Mesothelial cell of epicardium (in vitro differentiated cells): ENCODE results near the gene AGBL1. TPM values are rescaled to one million over a fixed set of nuclear protein-coding genes. Genes with fewer than 3 reads are reported as not detected.

Experiments used
- DNase-seq, 2 experiments: peaks; one replicate each; pipeline ENCODE4 v3.0.0; 2021; ENCODE audit warnings: low spot score in 2 of 2; ENCODE audit not compliant: unreplicated experiment in 2 of 2
- H3K27ac Mint-ChIP-seq: 2 replicates; pipeline ENCODE4 v1.8.0; 2021; ENCODE audit warnings: mixed read lengths
- H3K27me3 Mint-ChIP-seq: 2 replicates; pipeline ENCODE4 v1.8.0; 2021; ENCODE audit warnings: low read depth, mixed read lengths
- H3K36me3 Mint-ChIP-seq: 2 replicates; pipeline ENCODE4 v1.8.0; 2021; ENCODE audit warnings: mixed read lengths
- H3K4me1 Mint-ChIP-seq: 2 replicates; pipeline ENCODE4 v1.8.0; 2021; ENCODE audit warnings: mixed read lengths
- H3K4me3 Mint-ChIP-seq: 2 replicates; pipeline ENCODE4 v1.8.0; 2021; ENCODE audit warnings: mild to moderate bottlenecking, moderate library complexity, mixed read lengths
- H3K9me3 Mint-ChIP-seq: 2 replicates; pipeline ENCODE4 v1.8.0; 2021; ENCODE audit warnings: mixed read lengths
- CTCF ChIP-seq: fragments of 200-600 bp; sonication (generic); IDR thresholded peaks from one replicate; pipeline ENCODE4 v1.5.0; 2021; ENCODE audit warnings: antibody characterized with exemption; ENCODE audit not compliant: unreplicated experiment
- total RNA-seq: library from RNA; stranded (reverse); gene quantifications from 3 replicates; pipeline ENCODE4 v1.2.1, GENCODE V29; 2021

Gene AGBL1
- total RNA-seq, 1 donor from 2014 or later = not detected

- H3K36me3 Mint-ChIP-seq = no peaks in the 10 kb centered on the region
- H3K4me3 Mint-ChIP-seq = no peak overlapping the region
- no peak overlapping the region for H3K27ac Mint-ChIP-seq
- TF ChIP-seq CTCF = no peak
- H3K4me1 Mint-ChIP-seq = no peaks in the 10 kb centered on the region
- DNase-seq = no peak
- H3K27me3 Mint-ChIP-seq = peaks cover 4% of the 10 kb centered on the region
- H3K9me3 Mint-ChIP-seq = no peaks in the 10 kb centered on the region
These were observed 523.8 kb downstream of the AGBL1 start for GRCh38 chr15:86603466-86603865.

- DNase-seq = peak in 1 of 2 experiments; percentile 47
- Mint-ChIP-seq H3K9me3 (peaks cover 5% of the 10 kb centered on the region), H3K4me1 (peaks cover 10% of the 10 kb centered on the region), H3K4me3 (no peak overlapping the region), H3K36me3 (no peaks in the 10 kb centered on the region), H3K27ac (no peak overlapping the region), H3K27me3 (no peaks in the 10 kb centered on the region)
- TF ChIP-seq CTCF = no peak
These were observed 529.0 kb downstream of the AGBL1 start for GRCh38 chr15:86608461-86609205.

GRCh38 chr15:86609275-86609674 lies 529.6 kb downstream of the AGBL1 start:
- Mint-ChIP-seq H3K9me3 (peaks cover 5% of the 10 kb centered on the region), H3K36me3 (no peaks in the 10 kb centered on the region), H3K4me1 (peaks cover 10% of the 10 kb centered on the region), H3K4me3 (no peak overlapping the region), H3K27me3 (no peaks in the 10 kb centered on the region), H3K27ac (no peak overlapping the region)
- no peak for TF ChIP-seq CTCF
- no peak for DNase-seq

- TF ChIP-seq CTCF = no peak
- H3K27ac Mint-ChIP-seq = no peak overlapping the region
- H3K4me3 Mint-ChIP-seq = no peak overlapping the region
- H3K36me3 Mint-ChIP-seq = no peaks in the 10 kb centered on the region
- no peaks in the 10 kb centered on the region for H3K27me3 Mint-ChIP-seq
- peaks cover 10% of the 10 kb centered on the region for H3K4me1 Mint-ChIP-seq
- DNase-seq = no peak
- H3K9me3 Mint-ChIP-seq = peaks cover 5% of the 10 kb centered on the region
These were observed 530.4 kb downstream of the AGBL1 start for GRCh38 chr15:86610038-86610437.

- H3K4me1 Mint-ChIP-seq = peaks cover 13% of the 10 kb centered on the region
- H3K36me3 Mint-ChIP-seq = no peaks in the 10 kb centered on the region
- H3K27ac Mint-ChIP-seq = no peak overlapping the region
- no peak overlapping the region for H3K4me3 Mint-ChIP-seq
- no peak for TF ChIP-seq CTCF
- H3K27me3 Mint-ChIP-seq = no peaks in the 10 kb centered on the region
- peaks cover 5% of the 10 kb centered on the region for H3K9me3 Mint-ChIP-seq
- DNase-seq = no peak
These were observed 531.9 kb downstream of the AGBL1 start for GRCh38 chr15:86611417-86612040.
